ENCODE data around the gene TET2. TPM values are rescaled to one million over a fixed set of nuclear protein-coding genes. Genes with fewer than 3 reads are reported as not detected.

The TET2 gene
- polyA plus RNA-seq, 3 donors, result 22.6 to 47.1 (median 42.5) TPM

- H3K27me3 Mint-ChIP-seq (ENCODE audit: low read depth in 3 of 3), result peaks cover 0 to 2% (median 0%) of the 10 kb centered on the region in 3 donors
- H3K4me1 ChIP-seq (ENCODE audit: control insufficient read depth in 1 of 2, insufficient read depth in 2 of 2, low read length in 2 of 2), result peaks cover 58 to 64% of the 10 kb centered on the region in 2 donors
- H3K27ac ChIP-seq (ENCODE audit: low read depth in 1 of 2, low read length in 2 of 2), result peak overlapping the region in 1 of 2 donors; percentile 56
- intact Hi-C loops (cut with micrococcal nuclease), result loop anchor here (10.0 kb wide), 2 partner anchors 54 to 334 kb away; partner anchors contain the start of gene PPA2 (in 1 of the 2)
- H3K9me3 ChIP-seq (replicated peaks in 1 of 2; ENCODE audit: control insufficient read depth in 1 of 2, insufficient read depth in 1 of 2, low read length in 2 of 2), result no peaks in the 10 kb centered on the region
- no peak overlapping the region for H3K9ac ChIP-seq (ENCODE audit: insufficient read depth, low read length, poor library complexity, severe bottlenecking)
- no peaks in the 10 kb centered on the region for H3K36me3 ChIP-seq (replicated peaks in 1 of 2; ENCODE audit: control insufficient read depth in 1 of 2, insufficient read depth in 2 of 2, low read length in 2 of 2)
- no peak for DNase-seq
- no peak overlapping the region for H3K4me3 ChIP-seq (replicated peaks in 1 of 3; ENCODE audit: low read depth in 2 of 3, low read length in 3 of 3)
- no peaks in the 10 kb centered on the region for H4K20me1 ChIP-seq (ENCODE audit: insufficient read depth, low read length)
- H3K36me3 Mint-ChIP-seq, result peaks cover 5 to 13% of the 10 kb centered on the region in 2 donors
- H3K4me3 Mint-ChIP-seq, result no peak overlapping the region
- no peak overlapping the region for H3K4me2 ChIP-seq (replicated peaks; ENCODE audit: extremely low read depth, low read length, poor library complexity, severe bottlenecking)
- TF ChIP-seq, protein P1, sequence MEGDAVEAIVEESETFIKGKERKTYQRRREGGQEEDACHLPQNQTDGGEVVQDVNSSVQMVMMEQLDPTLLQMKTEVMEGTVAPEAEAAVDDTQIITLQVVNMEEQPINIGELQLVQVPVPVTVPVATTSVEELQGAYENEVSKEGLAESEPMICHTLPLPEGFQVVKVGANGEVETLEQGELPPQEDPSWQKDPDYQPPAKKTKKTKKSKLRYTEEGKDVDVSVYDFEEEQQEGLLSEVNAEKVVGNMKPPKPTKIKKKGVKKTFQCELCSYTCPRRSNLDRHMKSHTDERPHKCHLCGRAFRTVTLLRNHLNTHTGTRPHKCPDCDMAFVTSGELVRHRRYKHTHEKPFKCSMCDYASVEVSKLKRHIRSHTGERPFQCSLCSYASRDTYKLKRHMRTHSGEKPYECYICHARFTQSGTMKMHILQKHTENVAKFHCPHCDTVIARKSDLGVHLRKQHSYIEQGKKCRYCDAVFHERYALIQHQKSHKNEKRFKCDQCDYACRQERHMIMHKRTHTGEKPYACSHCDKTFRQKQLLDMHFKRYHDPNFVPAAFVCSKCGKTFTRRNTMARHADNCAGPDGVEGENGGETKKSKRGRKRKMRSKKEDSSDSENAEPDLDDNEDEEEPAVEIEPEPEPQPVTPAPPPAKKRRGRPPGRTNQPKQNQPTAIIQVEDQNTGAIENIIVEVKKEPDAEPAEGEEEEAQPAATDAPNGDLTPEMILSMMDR (IDR thresholded peaks at IDR 0.05), result no peak
- H3K27me3 ChIP-seq (ENCODE audit: control insufficient read depth in 2 of 2, insufficient read depth in 2 of 2, low read length in 2 of 2), result no peaks in the 10 kb centered on the region
- peaks cover 56% of the 10 kb centered on the region for H3K4me1 Mint-ChIP-seq
- peaks cover 0 to 3% (median 0%) of the 10 kb centered on the region in 7 donors for H3K9me3 Mint-ChIP-seq
- WGBS (ENCODE audit: insufficient coverage), result no CpG with 5 or more reads among the region's 7 CpGs
- H3K79me2 ChIP-seq (ENCODE audit: insufficient read depth, low read length), result peaks cover 36% of the 10 kb centered on the region
- no peak overlapping the region for H2AFZ ChIP-seq (ENCODE audit: insufficient read depth, low read depth, low read length, poor library complexity, severe bottlenecking)
- peak overlapping the region in 5 of 7 donors; percentile 7 to 74 (median 64) for H3K27ac Mint-ChIP-seq
Observed at GRCh38 chr4:105140684-105141490, 5.8 kb upstream of the TET2 start.

DNA sequence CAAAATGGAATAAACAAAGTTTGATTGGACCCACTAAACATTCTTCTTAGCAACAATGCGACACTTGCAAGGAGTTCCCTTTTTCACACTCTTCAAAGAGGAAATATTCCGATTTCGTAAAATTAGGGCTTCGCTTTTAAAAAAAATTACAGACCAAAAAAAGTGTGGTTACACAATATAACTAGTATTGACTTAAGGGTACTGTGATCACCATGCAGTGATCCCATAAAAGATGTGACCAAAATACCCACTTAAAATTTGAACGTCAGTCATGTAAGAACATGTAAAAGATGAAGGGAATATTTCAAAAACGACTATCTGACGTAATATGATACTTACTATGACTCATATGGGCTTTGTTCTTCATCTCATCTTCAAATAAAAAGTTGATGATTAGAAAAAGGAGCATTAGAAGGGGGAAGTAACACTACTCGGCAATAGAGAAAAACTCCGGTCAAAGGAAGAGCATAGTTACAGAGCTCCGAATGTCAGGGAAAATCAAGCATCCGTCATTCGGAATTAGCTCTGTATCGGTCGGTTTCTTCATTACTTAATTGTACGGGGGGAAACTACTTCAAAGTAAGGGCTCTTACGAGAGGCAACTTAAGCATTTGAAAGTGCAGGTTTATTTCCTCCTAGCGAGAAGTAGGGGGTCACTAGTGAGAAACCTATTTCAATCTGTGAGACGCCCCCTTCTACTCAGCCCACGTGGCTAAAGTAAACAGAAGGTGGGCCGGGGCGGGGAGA, 1.3 kb upstream of the TET2 start:
- Histone ChIP-seq H4K20me1 (ENCODE audit: insufficient read depth, low read length) (peaks cover 20% of the 10 kb centered on the region), H3K9ac (ENCODE audit: insufficient read depth, low read length, poor library complexity, severe bottlenecking) (peak overlapping the region; percentile 100), H3K79me2 (ENCODE audit: insufficient read depth, low read length) (peaks cover 71% of the 10 kb centered on the region), H3K9me3 (replicated peaks in 1 of 2; ENCODE audit: control insufficient read depth in 1 of 2, insufficient read depth in 1 of 2, low read length in 2 of 2) (no peaks in the 10 kb centered on the region), H3K36me3 (replicated peaks in 1 of 2; ENCODE audit: control insufficient read depth in 1 of 2, insufficient read depth in 2 of 2, low read length in 2 of 2) (no peaks in the 10 kb centered on the region), H3K4me2 (replicated peaks; ENCODE audit: extremely low read depth, low read length, poor library complexity, severe bottlenecking) (peak overlapping the region; percentile 96), H3K27ac (ENCODE audit: low read depth in 1 of 2, low read length in 2 of 2) (peak overlapping the region; percentile 99 to 100), H3K4me3 (replicated peaks in 1 of 3; ENCODE audit: low read depth in 2 of 3, low read length in 3 of 3) (peak overlapping the region; percentile 99 to 100 (median 99)), H3K4me1 (ENCODE audit: control insufficient read depth in 1 of 2, insufficient read depth in 2 of 2, low read length in 2 of 2) (peaks cover 34 to 41% of the 10 kb centered on the region in 2 donors), H2AFZ (ENCODE audit: insufficient read depth, low read depth, low read length, poor library complexity, severe bottlenecking) (no peak overlapping the region), H3K27me3 (ENCODE audit: control insufficient read depth in 2 of 2, insufficient read depth in 2 of 2, low read length in 2 of 2) (no peaks in the 10 kb centered on the region)
- Mint-ChIP-seq H3K27ac (peak overlapping the region; percentile 99 to 100 (median 100)), H3K27me3 (ENCODE audit: low read depth in 3 of 3) (peaks cover 0 to 2% (median 0%) of the 10 kb centered on the region in 3 donors), H3K9me3 (peaks cover 0 to 7% (median 0%) of the 10 kb centered on the region in 7 donors), H3K4me3 (peak overlapping the region; percentile 91 to 93), H3K36me3 (peaks cover 5 to 14% of the 10 kb centered on the region in 2 donors), H3K4me1 (peaks cover 53% of the 10 kb centered on the region)
- TF ChIP-seq, protein P1 (IDR thresholded peaks at IDR 0.05), result no peak
- WGBS (ENCODE audit: insufficient coverage), result 0% methylated on average over 5 of the region's 21 CpGs
- peak; percentile 88 to 96 (median 95) for DNase-seq
- intact Hi-C loops (cut with micrococcal nuclease), result loop anchor here (5.0 to 10.0 kb wide), 5 partner anchors 37 to 329 kb away; partner anchors contain the start of gene PPA2 (in 1 of the 2)

Measured in CD14-positive monocyte (primary cell).